SIG-M5 treated with dmso at 0.1 percent for 504 hours (cell line): ENCODE results near the gene OFD1.
"Not testable (repeated sequence)": the region's sequence is repeated elsewhere in the genome, so short reads cannot be mapped to it uniquely, and the experiment has no call there.

Source experiments
- DNase-seq: peaks from one replicate; lab custom pipeline; 2025; ENCODE audit not compliant: unreplicated experiment; lab: John Stamatoyannopoulos, UW

OFD1 gene

GRCh38 chrX:13700380-13700779, 34.2 kb upstream of the OFD1 start:
- no peak for DNase-seq

DNA sequence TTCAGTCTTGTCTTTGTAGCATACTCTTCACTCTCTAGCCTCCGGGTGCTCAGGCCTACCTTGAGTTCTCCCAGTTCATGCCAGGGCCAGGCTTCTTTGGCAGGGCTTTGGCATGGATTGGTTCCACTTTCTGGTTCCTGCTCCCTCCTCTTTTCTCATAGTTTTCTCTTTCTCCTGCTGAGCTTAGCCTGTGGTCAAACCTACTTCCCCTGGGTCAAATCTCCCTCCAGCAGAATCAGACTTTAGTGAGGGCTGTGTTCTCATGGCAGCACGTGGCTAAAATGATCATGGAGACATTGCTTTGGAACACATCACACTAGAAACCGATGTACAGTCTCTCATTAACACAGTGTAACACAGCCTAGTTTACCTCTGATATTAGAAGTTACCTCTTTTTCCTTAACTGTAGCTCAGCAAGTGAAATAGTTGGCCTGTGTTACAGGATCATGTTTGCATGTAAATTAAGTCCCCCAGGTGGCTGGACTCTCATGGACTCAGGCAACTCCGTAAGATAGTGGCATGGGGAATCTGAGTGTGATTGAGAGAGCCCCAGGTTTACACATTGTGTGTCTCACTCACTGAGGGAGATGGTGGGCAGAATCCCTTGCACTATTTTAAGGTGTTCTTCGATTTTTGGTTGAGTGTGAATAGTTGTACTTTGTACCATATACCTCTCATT, 32.3 kb upstream of the OFD1 start:
- DNase-seq = no peak

DNA sequence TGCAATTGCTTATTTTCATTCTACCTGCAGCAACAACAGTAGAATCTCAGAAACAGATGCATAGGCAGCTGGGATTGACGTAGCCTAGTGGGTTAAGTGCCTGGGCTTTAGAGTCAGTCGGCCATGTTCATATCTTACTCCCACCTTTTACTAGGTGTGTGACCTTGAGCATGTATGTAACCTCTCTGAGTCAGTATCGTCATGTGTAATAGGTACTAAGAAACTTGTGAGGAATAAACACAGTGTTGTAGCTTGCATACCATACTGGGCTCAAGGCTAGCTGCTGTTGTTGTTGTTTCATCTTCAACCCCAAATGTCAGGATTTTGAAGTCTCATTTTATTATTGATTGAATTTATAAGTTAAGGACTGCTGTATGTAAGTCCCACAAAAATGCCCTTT, 31.4 kb upstream of the OFD1 start:
- DNase-seq = no peak

DNA sequence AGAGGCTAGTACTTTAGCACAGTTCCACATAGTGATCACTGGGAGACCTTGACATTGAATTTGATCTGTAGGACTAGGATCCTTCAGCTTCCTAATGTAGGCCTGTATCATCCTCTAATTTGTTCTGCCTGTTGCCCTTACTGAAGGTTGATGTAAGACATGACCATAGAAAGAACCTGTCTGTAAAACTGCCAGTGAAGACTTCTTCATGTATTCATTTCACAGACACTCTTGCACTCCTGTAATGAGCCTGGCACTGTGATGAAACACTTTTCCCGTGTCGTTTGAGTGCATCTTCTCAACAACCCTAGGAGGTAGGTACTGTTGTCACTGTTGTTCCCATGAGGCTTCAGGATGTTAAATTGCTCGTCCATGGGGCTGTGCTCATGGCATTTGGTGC, 31.0 kb upstream of the OFD1 start:
- DNase-seq = no peak

- no peak for DNase-seq
These were observed 23.4 kb upstream of the OFD1 start for GRCh38 chrX:13711141-13711540.

DNA sequence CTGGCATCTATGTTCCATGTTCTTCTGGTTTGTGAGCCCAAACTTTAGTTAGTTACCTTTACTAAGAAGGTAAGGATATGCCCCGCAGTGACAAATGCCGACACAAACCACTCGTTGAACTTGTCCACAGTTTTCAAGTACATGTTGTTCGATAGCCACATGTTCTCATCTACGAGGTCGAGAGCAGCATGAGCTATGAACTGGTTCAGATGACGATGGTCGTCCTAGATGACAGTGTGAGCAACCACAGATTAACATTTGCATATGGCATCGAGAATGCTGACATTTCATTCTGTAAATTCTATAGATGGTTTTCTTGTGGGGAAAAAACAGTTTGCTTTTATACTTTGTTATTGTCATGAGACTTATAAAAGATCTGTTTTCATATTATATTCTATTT, 18.1 kb upstream of the OFD1 start:
- no peak for DNase-seq

- no peak for DNase-seq
These were observed 17.6 kb upstream of the OFD1 start for GRCh38 chrX:13716905-13717304.

GRCh38 chrX:13717700-13718472, 16.7 kb upstream of the OFD1 start:
- no peak for DNase-seq

DNA sequence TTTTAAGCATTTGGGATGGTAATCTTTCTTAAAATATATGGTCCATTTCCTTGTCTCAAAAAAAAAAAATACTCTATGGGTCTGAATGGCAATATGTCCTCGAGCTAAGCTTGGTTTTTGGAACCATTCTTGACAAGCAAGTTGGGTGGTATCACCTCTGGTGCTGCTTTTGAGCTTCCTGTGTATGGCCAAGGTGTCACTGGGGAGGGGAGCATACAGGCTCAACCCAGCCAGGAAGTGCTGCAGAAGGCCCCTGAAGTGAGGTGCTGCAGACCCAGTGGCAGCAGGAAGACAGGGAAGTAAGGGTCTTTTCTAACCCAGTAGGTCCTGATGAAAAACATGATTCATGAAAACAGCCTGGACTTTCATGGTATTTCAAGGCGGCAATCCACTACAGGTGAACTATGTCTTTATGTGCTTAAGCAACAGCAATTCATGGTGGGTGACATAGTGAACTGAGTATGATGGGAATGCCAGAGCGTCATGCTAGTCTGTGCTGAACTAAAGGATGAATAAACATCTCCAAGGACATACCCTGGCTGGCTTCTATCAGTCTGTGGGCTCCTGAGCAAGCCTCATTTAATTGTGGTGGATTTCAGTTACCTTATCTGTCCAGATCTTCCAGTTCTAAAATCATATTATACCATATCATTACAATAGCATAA, 15.2 kb upstream of the OFD1 start:
- DNase-seq = no peak

GRCh38 chrX:13721371-13721770, 13.2 kb upstream of the OFD1 start:
- DNase-seq = no peak

DNA sequence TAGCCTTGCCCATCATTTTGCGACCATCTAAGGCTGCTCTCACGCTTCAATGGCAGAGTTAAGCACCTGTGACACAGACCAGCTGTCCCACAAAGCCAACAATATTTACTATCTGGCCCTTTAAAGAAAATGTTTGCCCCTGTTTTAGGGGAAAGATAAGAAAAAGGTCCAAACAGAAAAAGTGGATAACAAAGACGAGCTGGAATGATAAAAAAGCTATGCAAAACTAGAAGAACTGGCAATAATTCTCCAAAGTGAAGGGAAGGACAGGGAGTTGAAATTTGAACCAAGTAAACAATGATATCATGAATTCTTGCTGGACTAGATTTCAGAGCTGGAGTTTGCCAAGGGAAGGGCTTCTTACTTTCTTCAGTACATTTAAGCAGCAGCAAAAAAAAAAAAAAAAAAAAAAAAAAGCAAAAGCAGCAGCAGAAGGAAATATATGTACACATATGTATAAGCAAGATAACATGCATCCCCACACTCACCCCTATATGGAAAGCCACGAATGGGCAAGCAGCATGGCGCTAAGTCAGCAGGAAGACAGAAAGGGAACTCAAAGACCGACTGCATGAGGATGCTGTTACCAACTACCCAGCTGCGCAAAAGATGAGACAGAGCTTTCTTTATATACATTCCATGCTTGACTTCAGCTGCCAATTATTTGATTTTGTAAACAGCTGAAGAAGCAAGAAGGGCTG, 12.6 kb upstream of the OFD1 start:
- DNase-seq = peak; percentile 9

DNA sequence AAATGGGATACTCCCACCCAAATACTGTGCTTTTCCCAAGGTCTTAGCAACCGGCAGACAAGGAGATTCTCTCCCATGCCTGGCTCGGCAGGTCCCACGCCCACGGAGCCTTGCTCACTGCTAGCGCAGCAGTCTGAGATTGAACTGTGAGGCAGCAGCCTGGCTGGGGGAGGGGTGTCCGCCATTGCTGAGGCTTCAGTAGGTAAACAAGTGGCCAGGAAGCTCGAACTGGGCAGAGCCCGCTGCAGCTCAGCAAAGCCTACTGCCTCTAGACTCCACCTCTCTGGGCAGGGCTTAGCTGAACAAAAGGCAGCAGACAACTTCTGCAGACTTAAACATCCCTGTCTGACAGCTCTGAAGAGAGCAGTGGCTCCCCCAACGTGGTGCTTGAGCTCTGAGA, 9.7 kb upstream of the OFD1 start:
- DNase-seq = not testable (repeated sequence)

- not testable (repeated sequence) for DNase-seq
These were observed 8.0 kb upstream of the OFD1 start for GRCh38 chrX:13726583-13726982.

DNA sequence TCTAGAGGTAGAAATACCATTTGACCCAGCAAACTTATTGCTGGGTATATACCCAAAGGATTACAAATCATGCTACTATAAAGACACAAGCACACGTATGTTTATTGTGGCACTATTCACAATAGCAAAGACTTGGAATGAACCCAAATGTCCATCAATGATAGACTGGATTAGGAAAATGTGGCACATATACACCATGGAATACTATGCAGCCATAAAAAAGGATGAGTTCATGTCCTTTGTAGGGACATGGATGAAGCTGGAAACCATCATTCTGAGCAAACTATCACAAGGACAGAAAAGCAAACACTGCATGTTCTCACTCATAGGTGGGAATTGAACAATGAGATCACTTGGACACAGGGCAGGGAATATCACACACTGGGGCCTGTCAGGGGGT, 4.0 kb upstream of the OFD1 start:
- DNase-seq = not testable (repeated sequence)

- no peak for DNase-seq
These were observed 2.1 kb upstream of the OFD1 start for GRCh38 chrX:13732246-13733067.

GRCh38 chrX:13733506-13733905, 1.0 kb upstream of the OFD1 start:
- no peak for DNase-seq

- no peak for DNase-seq
These were observed 7.1 kb downstream of the OFD1 start for GRCh38 chrX:13741695-13742094.

DNA sequence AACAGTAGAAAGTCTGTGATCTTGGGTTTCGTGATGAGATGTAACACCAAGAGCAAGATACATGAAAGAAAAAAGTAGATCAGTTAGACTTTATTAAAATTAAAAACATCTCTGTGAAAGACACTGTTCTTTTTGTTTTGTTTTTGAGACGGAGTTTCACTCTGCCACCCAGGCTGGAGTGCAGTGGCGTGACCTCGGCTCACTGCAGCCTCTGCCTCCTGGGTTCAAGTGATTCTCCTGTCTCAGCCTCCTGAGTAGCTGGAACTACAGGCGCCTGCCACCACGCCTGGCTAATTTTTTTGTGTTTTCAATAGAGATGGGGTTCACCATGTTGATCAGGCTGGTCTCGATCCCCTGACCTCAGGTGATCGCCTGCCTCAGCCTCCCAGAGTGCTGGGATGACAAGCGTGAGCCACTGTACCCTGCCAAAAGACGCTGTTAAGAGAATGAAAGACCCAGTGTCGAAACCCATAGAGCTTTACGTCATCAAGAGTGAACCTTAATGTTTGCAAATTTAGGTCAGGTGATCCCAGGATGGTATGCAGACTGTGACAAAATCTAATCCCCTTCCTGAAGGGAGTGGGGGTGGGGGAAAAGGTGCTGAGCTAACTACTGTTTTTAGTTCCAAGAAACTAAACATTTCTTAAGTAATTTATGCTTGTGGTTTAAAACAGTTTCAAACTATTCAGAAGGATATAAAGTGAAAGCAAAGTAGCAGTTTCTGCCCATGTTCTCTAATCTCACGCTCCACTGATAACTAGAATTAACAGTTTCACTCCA, 8.0 kb downstream of the OFD1 start:
- DNase-seq = no peak

GRCh38 chrX:13747836-13748235, 13.3 kb downstream of the OFD1 start:
- peak; percentile 4 for DNase-seq

GRCh38 chrX:13748486-13748885, 13.9 kb downstream of the OFD1 start:
- DNase-seq = no peak
